GM21825 (cell line): Measurements from ENCODE around the gene DNMBP.
A peak's percentile ranks its signal among the peaks of the same experiment; 100 is the strongest.
"Not testable (repeated sequence)": the region's sequence is repeated elsewhere in the genome, so short reads cannot be mapped to it uniquely, and the experiment has no call there.

Experiments
- ATAC-seq: cut with Tn5 transposase; IDR thresholded peaks from one replicate; pipeline ENCODE4 v1.9.1; 2021; ENCODE audit warnings: mild to moderate bottlenecking, moderate library complexity; ENCODE audit not compliant: unreplicated experiment

DNMBP gene

GRCh38 chr10:99953510-99953909, 56.2 kb downstream of the DNMBP start:
- ATAC-seq = not testable (repeated sequence)

GRCh38 chr10:99952799-99953198, 56.9 kb downstream of the DNMBP start:
- ATAC-seq = no peak

- ATAC-seq = not testable (repeated sequence)
Observed at GRCh38 chr10:99946051-99946450, 63.7 kb downstream of the DNMBP start.

- no peak for ATAC-seq
Observed at GRCh38 chr10:99945263-99945662, 64.5 kb downstream of the DNMBP start.

GRCh38 chr10:99944860-99945259, 64.9 kb downstream of the DNMBP start:
- no peak for ATAC-seq

GRCh38 chr10:99943908-99944307, 65.8 kb downstream of the DNMBP start:
- ATAC-seq = no peak

GRCh38 chr10:99941942-99942820, 67.6 kb downstream of the DNMBP start:
- no peak for ATAC-seq

- ATAC-seq = peak; percentile 88
Observed at GRCh38 chr10:99938563-99938962, 71.2 kb downstream of the DNMBP start.

GRCh38 chr10:99937630-99938029, 72.1 kb downstream of the DNMBP start:
- no peak for ATAC-seq

- ATAC-seq = not testable (repeated sequence)
Observed at GRCh38 chr10:99932203-99932957, 77.4 kb downstream of the DNMBP start.

GRCh38 chr10:99930731-99931550, 78.8 kb downstream of the DNMBP start:
- no peak for ATAC-seq

GRCh38 chr10:99929360-99929759, 80.4 kb downstream of the DNMBP start:
- ATAC-seq = no peak

- no peak for ATAC-seq
Observed at GRCh38 chr10:99927721-99928280, 81.9 kb downstream of the DNMBP start.

GRCh38 chr10:99926925-99927720, 82.6 kb downstream of the DNMBP start:
- no peak for ATAC-seq

- no peak for ATAC-seq
Observed at GRCh38 chr10:99924451-99925255, 85.1 kb downstream of the DNMBP start.

- ATAC-seq = no peak
Observed at GRCh38 chr10:99921948-99922347, 87.8 kb downstream of the DNMBP start.

- ATAC-seq = no peak
Observed at GRCh38 chr10:99920901-99921300, 88.8 kb downstream of the DNMBP start.

GRCh38 chr10:99920486-99920885, 89.3 kb downstream of the DNMBP start:
- no peak for ATAC-seq
